WTC11 (cell line): ENCODE results near the gene TFAP2B. TPM values are rescaled to one million over a fixed set of nuclear protein-coding genes. Genes with fewer than 3 reads are reported as not detected.

ENCODE experiments used
- ATAC-seq: fragments of 200-7000 bp; cut with Tn5 transposase; 2 replicates; pipeline ENCODE4 v1.10.0; 2021; ENCODE audit warnings: mild to moderate bottlenecking, moderate library complexity
- CTCF ChIA-PET: fragments of 300-600 bp; sonication (Branson Sonifier 250); formaldehyde crosslinking; loops from one replicate; lab custom pipeline; 2021; ENCODE audit warnings: antibody characterized with exemption; lab: Charles Lee
- POLR2A ChIA-PET: fragments of 350-600 bp; sonication (Branson Sonifier 250); formaldehyde crosslinking; loops from one replicate; lab custom pipeline; 2021; ENCODE audit warnings: antibody characterized with exemption; lab: Charles Lee
- DNase-seq: peaks from one replicate; pipeline ENCODE4 v3.0.0; 2021; ENCODE audit warnings: low spot score
- H3K27ac Mint-ChIP-seq: 2 replicates; pipeline ENCODE4 v1.8.0; 2021; ENCODE audit warnings: mixed read lengths
- H3K27me3 Mint-ChIP-seq: 2 replicates; pipeline ENCODE4 v1.8.0; 2021; ENCODE audit warnings: low read depth, mild to moderate bottlenecking, moderate library complexity, mixed read lengths
- H3K36me3 Mint-ChIP-seq: 2 replicates; pipeline ENCODE4 v1.8.0; 2021; ENCODE audit warnings: mixed read lengths
- H3K4me1 Mint-ChIP-seq: 2 replicates; pipeline ENCODE4 v1.8.0; 2022; ENCODE audit warnings: mixed read lengths
- H3K4me3 Mint-ChIP-seq: 2 replicates; pipeline ENCODE4 v1.8.0; 2021; ENCODE audit warnings: mild to moderate bottlenecking, moderate library complexity, mixed read lengths
- H3K9me3 Mint-ChIP-seq: 2 replicates; pipeline ENCODE4 v1.8.0; 2021; ENCODE audit warnings: mixed read lengths
- ATF1 ChIP-seq: sonication (generic); formaldehyde crosslinking; IDR thresholded peaks from 2 replicates; pipeline ENCODE4 v1.8.1; 2023; ENCODE audit warnings: mild to moderate bottlenecking, moderate library complexity, missing genetic modification reagents
- ATF3 ChIP-seq: sonication (generic); formaldehyde crosslinking; conservative IDR thresholded peaks from 2 replicates; pipeline ENCODE4 v1.8.1; 2022; ENCODE audit warnings: mild to moderate bottlenecking, missing genetic modification reagents
- EMX1 ChIP-seq: fragments of 250-450 bp; sonication (Bioruptor Pico); IDR thresholded peaks from 2 replicates; pipeline ENCODE4 v1.8.0; 2021; ENCODE audit warnings: mild to moderate bottlenecking
- GABPB1 ChIP-seq: sonication (generic); formaldehyde crosslinking; IDR thresholded peaks from 2 replicates; pipeline ENCODE4 v1.8.1; 2023; ENCODE audit warnings: mild to moderate bottlenecking, missing genetic modification reagents
- IRF1 ChIP-seq: sonication (generic); formaldehyde crosslinking; IDR thresholded peaks from 2 replicates; pipeline ENCODE4 v1.8.0; 2023; ENCODE audit warnings: missing genetic modification reagents
- IRF2 ChIP-seq: sonication (generic); formaldehyde crosslinking; IDR thresholded peaks from 2 replicates; pipeline ENCODE4 v1.8.0; 2022; ENCODE audit warnings: low read depth, missing genetic modification reagents, borderline replicate concordance
- JAZF1 ChIP-seq: fragments of 250-450 bp; sonication (Bioruptor Pico); IDR thresholded peaks from 2 replicates; pipeline ENCODE4 v1.9.0; 2021; ENCODE audit warnings: moderate library complexity, mild to moderate bottlenecking, inconsistent platforms
- NFE2L1 ChIP-seq: sonication (generic); formaldehyde crosslinking; IDR thresholded peaks from 2 replicates; pipeline ENCODE4 v1.8.1; 2023; ENCODE audit warnings: missing genetic modification reagents
- SP1 ChIP-seq: sonication (generic); formaldehyde crosslinking; conservative IDR thresholded peaks from 2 replicates; pipeline ENCODE4 v1.8.1; 2022; ENCODE audit warnings: missing genetic modification reagents
- TCF7 ChIP-seq: sonication (generic); formaldehyde crosslinking; IDR thresholded peaks from 2 replicates; pipeline ENCODE4 v1.8.0; 2022; ENCODE audit warnings: mild to moderate bottlenecking, low read depth, missing genetic modification reagents, moderate library complexity
- ZNF219 ChIP-seq: sonication (generic); formaldehyde crosslinking; IDR thresholded peaks from 2 replicates; pipeline ENCODE4 v1.8.0; 2023; ENCODE audit warnings: missing genetic modification reagents, mild to moderate bottlenecking, borderline replicate concordance
- ZNF232 ChIP-seq: sonication (generic); formaldehyde crosslinking; IDR thresholded peaks from 2 replicates; pipeline ENCODE4 v1.8.0; 2022; ENCODE audit warnings: mild to moderate bottlenecking, missing genetic modification reagents
- total RNA-seq: library from RNA; stranded (reverse); gene quantifications from 3 replicates; pipeline ENCODE4 v1.2.3, GENCODE V29; 2021
- TF ChIP-seq, protein P1 (sequence below): fragments of 250-450 bp; sonication (Bioruptor Pico); IDR thresholded peaks from 2 replicates; pipeline ENCODE4 v1.9.0; 2021; ENCODE audit warnings: mild to moderate bottlenecking
- TF ChIP-seq, protein P2 (sequence below): sonication (generic); formaldehyde crosslinking; IDR thresholded peaks from 2 replicates; pipeline ENCODE4 v1.8.0; 2022; ENCODE audit warnings: mild to moderate bottlenecking, missing genetic modification reagents
- TF ChIP-seq, protein P3 (sequence below): sonication (generic); formaldehyde crosslinking; IDR thresholded peaks from 2 replicates; pipeline ENCODE4 v1.8.1; 2023; ENCODE audit warnings: mild to moderate bottlenecking, missing genetic modification reagents, moderate library complexity
- TF ChIP-seq, protein P4 (sequence below): sonication (generic); formaldehyde crosslinking; IDR thresholded peaks from 2 replicates; pipeline ENCODE4 v1.8.1; 2023; ENCODE audit warnings: mild to moderate bottlenecking, missing genetic modification reagents

The TFAP2B gene
- total RNA-seq, 1 experiment from 2014 or later, result not detected

GRCh38 chr6:50823094-50823920 is 4.6 kb downstream of the TFAP2B start:
- TF ChIP-seq NFE2L1 (CRISPR knock-in tag), result no peak
- TF ChIP-seq, protein P1, sequence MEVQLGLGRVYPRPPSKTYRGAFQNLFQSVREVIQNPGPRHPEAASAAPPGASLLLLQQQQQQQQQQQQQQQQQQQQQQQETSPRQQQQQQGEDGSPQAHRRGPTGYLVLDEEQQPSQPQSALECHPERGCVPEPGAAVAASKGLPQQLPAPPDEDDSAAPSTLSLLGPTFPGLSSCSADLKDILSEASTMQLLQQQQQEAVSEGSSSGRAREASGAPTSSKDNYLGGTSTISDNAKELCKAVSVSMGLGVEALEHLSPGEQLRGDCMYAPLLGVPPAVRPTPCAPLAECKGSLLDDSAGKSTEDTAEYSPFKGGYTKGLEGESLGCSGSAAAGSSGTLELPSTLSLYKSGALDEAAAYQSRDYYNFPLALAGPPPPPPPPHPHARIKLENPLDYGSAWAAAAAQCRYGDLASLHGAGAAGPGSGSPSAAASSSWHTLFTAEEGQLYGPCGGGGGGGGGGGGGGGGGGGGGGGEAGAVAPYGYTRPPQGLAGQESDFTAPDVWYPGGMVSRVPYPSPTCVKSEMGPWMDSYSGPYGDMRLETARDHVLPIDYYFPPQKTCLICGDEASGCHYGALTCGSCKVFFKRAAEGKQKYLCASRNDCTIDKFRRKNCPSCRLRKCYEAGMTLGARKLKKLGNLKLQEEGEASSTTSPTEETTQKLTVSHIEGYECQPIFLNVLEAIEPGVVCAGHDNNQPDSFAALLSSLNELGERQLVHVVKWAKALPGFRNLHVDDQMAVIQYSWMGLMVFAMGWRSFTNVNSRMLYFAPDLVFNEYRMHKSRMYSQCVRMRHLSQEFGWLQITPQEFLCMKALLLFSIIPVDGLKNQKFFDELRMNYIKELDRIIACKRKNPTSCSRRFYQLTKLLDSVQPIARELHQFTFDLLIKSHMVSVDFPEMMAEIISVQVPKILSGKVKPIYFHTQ (CRISPR knock-in tag), result no peak
- no peak for TF ChIP-seq ZNF232
- TF ChIP-seq IRF1 (CRISPR knock-in tag), result no peak
- TF ChIP-seq SP1 (CRISPR knock-in tag), result no peak
- no peak for TF ChIP-seq GABPB1 (CRISPR knock-in tag)
- ATAC-seq (no peak), DNase-seq (peak; percentile 33)
- Mint-ChIP-seq H3K4me1 (peaks cover 86% of the 10 kb centered on the region), H3K27me3 (peaks cover 100% of the 10 kb centered on the region), H3K27ac (no peak overlapping the region), H3K4me3 (peak overlapping the region; percentile 56), H3K36me3 (no peaks in the 10 kb centered on the region), H3K9me3 (no peaks in the 10 kb centered on the region)
- CTCF ChIA-PET, result interaction anchor here (1.2 to 3.3 kb wide), 2 partner anchors 8 to 22 kb away, joined by 3 to 14 read pairs; no protein-coding TSS in a partner anchor
- POLR2A ChIA-PET, result no interaction called here

- peaks cover 100% of the 10 kb centered on the region for H3K27me3 Mint-ChIP-seq
- no peak overlapping the region for H3K27ac Mint-ChIP-seq
- H3K36me3 Mint-ChIP-seq, result no peaks in the 10 kb centered on the region
- DNase-seq (no peak), ATAC-seq (peak; percentile 46)
- no peak for TF ChIP-seq JAZF1 (CRISPR knock-in tag)
- TF ChIP-seq, protein P2, sequence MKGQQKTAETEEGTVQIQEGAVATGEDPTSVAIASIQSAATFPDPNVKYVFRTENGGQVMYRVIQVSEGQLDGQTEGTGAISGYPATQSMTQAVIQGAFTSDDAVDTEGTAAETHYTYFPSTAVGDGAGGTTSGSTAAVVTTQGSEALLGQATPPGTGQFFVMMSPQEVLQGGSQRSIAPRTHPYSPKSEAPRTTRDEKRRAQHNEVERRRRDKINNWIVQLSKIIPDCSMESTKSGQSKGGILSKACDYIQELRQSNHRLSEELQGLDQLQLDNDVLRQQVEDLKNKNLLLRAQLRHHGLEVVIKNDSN (CRISPR knock-in tag), result peak; percentile 76
- no peak for TF ChIP-seq ATF1 (CRISPR knock-in tag)
- no peak for TF ChIP-seq EMX1 (CRISPR knock-in tag)
- TF ChIP-seq, protein P3, sequence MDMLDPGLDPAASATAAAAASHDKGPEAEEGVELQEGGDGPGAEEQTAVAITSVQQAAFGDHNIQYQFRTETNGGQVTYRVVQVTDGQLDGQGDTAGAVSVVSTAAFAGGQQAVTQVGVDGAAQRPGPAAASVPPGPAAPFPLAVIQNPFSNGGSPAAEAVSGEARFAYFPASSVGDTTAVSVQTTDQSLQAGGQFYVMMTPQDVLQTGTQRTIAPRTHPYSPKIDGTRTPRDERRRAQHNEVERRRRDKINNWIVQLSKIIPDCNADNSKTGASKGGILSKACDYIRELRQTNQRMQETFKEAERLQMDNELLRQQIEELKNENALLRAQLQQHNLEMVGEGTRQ (CRISPR knock-in tag), result peak; percentile 72
- H3K9me3 Mint-ChIP-seq, result no peaks in the 10 kb centered on the region
- peak overlapping the region; percentile 24; the same call in 1 of the 2 replicates for H3K4me3 Mint-ChIP-seq
- ChIA-PET CTCF (interaction anchor here (0.9 to 3.3 kb wide), 4 partner anchors 18 to 529 kb away, joined by 3 to 14 read pairs (median 3); no protein-coding TSS in a partner anchor), POLR2A (no interaction called here)
- H3K4me1 Mint-ChIP-seq, result peaks cover 82% of the 10 kb centered on the region
Observed at GRCh38 chr6:50824552-50824951, 5.9 kb downstream of the TFAP2B start.

DNA sequence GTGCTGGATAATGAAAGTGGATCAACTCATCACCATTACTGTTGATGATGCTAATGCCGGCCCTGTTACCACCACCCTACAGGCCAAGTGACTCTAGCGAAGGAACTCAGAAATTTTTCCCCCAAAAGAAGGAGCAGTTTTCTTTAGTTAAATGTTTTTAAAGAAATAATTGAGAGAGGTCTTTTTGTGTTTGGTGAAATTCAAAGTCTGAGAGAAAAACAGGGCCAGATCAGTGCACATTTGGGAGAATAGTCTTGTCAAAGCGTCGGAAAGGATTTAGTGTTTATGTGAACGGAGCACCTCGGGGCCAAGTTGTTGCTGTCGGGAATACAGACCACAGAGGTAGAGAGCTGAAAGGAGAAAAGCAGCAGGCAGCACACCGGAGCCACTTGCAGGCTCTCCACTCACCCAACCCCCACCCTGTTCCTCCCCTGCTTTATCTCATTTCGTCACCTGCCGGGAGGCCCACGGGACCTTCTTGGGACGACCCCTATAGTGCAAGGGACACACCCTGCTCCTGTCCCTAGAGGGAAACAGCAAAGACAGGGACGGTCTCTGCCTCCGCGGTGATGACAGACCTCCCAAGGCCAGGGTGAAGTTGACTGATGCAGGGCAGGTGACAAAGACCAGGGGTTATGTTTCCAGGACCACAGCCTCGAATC is 6.8 kb downstream of the TFAP2B start:
- no peak for TF ChIP-seq ATF3 (CRISPR knock-in tag)
- no peak for TF ChIP-seq TCF7
- TF ChIP-seq, protein P4, sequence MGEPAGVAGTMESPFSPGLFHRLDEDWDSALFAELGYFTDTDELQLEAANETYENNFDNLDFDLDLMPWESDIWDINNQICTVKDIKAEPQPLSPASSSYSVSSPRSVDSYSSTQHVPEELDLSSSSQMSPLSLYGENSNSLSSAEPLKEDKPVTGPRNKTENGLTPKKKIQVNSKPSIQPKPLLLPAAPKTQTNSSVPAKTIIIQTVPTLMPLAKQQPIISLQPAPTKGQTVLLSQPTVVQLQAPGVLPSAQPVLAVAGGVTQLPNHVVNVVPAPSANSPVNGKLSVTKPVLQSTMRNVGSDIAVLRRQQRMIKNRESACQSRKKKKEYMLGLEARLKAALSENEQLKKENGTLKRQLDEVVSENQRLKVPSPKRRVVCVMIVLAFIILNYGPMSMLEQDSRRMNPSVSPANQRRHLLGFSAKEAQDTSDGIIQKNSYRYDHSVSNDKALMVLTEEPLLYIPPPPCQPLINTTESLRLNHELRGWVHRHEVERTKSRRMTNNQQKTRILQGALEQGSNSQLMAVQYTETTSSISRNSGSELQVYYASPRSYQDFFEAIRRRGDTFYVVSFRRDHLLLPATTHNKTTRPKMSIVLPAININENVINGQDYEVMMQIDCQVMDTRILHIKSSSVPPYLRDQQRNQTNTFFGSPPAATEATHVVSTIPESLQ (CRISPR knock-in tag), result no peak
- TF ChIP-seq IRF2, result no peak
- TF ChIP-seq ZNF219 (CRISPR knock-in tag), result no peak
- TF ChIP-seq, all 79 proteins: peak for 0
- DNase-seq (no peak), ATAC-seq (peak; percentile 18)
- Mint-ChIP-seq H3K27ac (no peak overlapping the region), H3K27me3 (peaks cover 100% of the 10 kb centered on the region), H3K4me1 (peaks cover 84% of the 10 kb centered on the region), H3K4me3 (peak overlapping the region; percentile 45), H3K9me3 (no peaks in the 10 kb centered on the region), H3K36me3 (no peaks in the 10 kb centered on the region)
- ChIA-PET CTCF (interaction anchor here (3.3 kb wide), 1 partner anchor 20 kb away, joined by 14 read pairs; no protein-coding TSS in a partner anchor), POLR2A (interaction anchor here (1.7 kb wide), 1 partner anchor 20 kb away, joined by 5 read pairs; no protein-coding TSS in a partner anchor)
